GM12874 (cell line): ENCODE results near the gene KIF3C.

Experiments used
- TF ChIP-seq, protein P1 (sequence below): IDR thresholded peaks from 2 replicates; pipeline ENCODE4 v1.5.1; 2011; ENCODE audit warnings: low read depth, mild to moderate bottlenecking, control low read depth, low read length, moderate library complexity; ENCODE audit not compliant: insufficient read depth

Gene KIF3C

DNA sequence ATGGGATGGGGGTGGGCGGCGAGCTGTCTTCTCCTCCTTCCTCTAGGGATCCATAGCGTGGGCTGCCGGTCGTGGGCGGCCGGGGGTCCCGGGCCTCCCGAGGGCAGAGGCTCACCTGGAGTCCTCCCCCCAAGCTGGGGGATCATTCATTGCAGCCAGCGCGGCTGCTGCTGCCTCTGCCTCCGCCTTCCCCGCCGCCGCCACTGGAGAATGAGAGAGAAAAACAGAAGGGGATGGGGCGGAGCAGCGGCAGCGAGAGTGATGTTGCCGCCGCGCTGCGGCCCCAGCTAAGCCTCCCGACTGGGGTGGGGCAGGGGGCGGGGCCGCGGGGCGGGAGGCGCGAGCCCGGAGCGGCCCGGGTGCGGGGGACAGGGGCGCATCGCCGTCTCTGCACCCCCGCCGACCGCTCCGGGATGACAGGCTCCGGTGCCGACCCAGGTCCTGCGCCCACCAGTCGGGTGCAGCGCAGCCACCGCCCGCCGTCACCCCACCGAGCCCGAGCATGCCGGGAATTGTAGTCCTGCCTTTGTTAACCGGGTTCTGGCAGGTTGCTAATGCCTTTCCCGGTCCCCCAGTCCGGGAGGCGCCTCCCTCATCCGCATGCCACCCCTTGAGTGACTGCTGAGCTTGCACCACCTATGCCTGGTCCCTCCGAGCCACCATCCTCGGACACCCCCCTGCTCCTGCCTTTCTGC lies at the start of gene KIF3C:
Gene KIF3C (minus strand): TSS at position 225 of the 695 bp plus-strand sequence. CDS start 580 bp downstream, outside the sequence.
- TF ChIP-seq, protein P1, sequence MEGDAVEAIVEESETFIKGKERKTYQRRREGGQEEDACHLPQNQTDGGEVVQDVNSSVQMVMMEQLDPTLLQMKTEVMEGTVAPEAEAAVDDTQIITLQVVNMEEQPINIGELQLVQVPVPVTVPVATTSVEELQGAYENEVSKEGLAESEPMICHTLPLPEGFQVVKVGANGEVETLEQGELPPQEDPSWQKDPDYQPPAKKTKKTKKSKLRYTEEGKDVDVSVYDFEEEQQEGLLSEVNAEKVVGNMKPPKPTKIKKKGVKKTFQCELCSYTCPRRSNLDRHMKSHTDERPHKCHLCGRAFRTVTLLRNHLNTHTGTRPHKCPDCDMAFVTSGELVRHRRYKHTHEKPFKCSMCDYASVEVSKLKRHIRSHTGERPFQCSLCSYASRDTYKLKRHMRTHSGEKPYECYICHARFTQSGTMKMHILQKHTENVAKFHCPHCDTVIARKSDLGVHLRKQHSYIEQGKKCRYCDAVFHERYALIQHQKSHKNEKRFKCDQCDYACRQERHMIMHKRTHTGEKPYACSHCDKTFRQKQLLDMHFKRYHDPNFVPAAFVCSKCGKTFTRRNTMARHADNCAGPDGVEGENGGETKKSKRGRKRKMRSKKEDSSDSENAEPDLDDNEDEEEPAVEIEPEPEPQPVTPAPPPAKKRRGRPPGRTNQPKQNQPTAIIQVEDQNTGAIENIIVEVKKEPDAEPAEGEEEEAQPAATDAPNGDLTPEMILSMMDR, result no peak

DNA sequence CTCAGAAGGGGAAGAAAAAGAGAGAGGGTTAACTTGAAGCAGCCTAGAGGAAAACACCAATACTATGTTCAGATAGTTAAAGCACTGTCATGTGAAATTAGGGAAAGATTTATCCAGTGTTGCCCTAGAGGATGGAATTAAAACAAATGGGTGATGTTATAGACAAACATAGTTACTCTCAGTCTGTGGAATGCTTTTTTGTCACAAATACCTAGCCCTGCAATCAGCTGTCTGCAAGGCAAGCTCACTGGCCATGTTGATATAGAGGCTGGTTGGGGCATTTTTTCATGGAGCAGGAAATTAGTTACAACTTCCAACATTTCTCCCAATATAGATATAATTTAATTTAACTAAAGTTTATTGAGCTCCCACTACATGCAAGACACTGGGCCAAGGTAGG lies 43.2 kb upstream of the KIF3C start:
- TF ChIP-seq, protein P1, result no peak

DNA sequence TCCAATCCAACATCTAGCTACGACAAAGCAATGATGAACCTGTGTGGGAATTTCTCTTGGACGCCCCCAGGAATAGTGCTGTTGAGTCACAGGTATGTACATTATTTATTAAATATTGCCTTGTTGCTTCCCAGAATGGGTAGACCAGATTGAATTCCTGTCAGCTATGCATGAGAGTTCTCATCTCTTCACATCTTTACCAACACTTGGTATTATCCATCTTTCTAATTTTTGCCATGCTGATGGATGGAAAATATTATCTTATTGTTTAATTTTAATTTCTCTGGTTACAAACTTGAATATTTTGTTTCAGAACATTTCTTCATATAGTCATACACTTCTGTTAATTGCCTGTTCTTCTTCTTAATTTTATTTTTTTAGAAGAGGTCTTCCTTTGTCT lies 42.0 kb upstream of the KIF3C start:
- TF ChIP-seq, protein P1, result no peak

DNA sequence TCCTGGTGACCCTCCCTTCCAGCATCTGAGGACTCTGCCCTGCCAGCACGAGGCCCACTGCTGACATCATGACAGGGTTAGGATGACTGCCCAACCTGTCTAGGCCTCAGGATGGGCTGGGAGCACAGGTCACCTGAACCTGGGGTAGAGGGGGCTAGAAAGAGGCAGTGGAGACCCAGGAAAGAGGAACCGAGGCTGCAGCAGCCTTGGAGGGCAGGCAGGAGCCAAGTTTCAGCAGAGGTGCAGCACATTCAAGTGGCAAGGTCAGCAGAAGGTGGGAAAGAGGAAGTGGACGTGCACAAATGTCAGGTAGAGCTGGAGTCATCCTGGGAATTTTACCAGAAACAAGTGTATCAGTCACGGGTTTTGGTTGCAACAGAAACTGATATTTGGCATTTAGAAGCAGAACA lies 37.9 kb upstream of the KIF3C start:
- TF ChIP-seq, protein P1, result no peak

DNA sequence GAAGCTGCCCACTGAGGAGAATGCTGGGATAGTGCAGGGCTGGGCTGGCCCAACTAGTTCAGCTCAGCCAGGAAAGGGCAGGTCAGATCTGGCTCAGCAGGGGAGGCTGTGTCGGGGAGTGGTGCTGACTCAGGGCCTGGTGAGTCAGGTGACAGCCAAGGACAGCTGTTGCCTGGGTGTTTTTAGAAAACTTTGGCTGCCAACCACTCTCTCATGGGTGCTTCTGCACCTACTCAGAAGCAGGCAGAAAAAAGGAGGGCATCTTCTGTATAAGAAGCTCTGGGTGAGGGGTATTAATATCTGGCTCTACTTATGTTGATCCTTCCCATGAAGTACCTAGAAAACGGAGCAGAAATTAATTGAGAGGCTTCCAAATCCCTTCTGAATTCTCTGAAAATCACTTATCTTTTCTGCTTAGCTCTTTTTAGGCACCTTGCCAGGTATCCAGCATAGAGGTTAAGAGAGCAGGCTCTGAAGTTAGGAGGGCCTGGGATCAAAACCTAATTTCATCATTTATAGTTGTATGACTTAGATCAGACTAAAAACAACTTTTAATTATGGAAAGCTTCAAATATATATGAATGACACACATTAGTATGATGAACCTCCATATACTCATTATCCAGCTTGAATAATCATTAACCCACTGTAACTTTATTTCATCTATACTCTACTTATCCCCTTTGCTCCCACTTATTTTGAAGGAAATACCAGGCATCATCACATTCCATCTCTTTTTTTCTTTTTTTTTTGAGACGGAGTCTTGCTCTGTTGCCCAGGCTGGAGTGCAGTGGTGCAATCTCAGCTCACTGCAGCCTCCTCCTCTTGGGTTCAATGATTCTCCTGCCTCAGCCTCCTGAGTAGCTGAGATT lies 36.1 kb upstream of the KIF3C start:
- TF ChIP-seq, protein P1, result no peak

DNA sequence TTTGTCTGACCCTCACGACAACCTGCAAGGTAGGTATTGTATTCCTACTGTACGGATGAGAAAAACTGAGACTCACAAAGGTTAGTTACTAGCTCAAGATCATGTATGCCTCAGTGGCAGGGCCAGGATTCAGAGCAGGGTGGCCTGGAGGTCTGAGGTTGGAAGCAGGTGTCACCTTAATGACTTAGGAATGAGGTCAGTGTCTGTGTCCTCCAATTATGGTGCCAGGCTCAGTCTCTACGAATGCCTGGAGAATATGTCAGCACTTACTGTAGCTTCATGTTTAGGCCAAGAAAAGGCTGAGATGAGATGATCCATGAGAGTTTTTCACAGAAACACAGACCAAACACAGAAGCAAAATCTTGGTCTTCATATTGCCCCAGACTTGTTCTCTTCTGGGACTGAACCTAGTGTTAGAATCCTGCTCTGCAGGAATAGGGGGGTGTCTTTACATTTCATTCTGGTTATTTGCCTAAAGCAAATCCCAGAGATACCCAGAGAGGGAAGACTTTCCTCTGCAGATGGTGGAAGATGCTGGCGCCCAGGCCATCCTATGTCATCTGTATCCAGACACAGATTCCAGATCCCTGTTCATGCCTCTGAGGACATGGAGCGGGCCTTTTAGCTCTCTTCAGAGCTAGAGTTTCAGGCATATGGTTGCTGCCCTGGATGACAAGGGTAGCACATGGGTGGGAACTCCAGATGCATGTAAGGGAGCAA lies 35.3 kb upstream of the KIF3C start:
- TF ChIP-seq, protein P1, result no peak
